H1 (cell line): Measurements from ENCODE around the gene U2SURP. TPM values are rescaled to one million over a fixed set of nuclear protein-coding genes. Genes with fewer than 3 reads are reported as not detected.

ENCODE experiments used
- CTCF ChIA-PET: fragments of 300-600 bp; sonication (Branson Sonifier 250); formaldehyde crosslinking; loops from one replicate; lab custom pipeline; 2021; ENCODE audit not compliant: partially characterized antibody; lab: Charles Lee
- POLR2A ChIA-PET: fragments of 300-600 bp; sonication (Branson Sonifier 250); formaldehyde crosslinking; loops from one replicate; lab custom pipeline; 2021; ENCODE audit warnings: inconsistent platforms; ENCODE audit not compliant: partially characterized antibody; lab: Charles Lee
- DNase-seq, 2 experiments: peaks; one replicate each; pipeline versions ENCODE4 v3.0.0 to v3.0.0-alpha.2; 2010 to 2022; ENCODE audit warnings: low spot score in 2 of 2, low read depth in 1 of 2, mixed read lengths in 1 of 2
- FAIRE-seq: peaks from 2 replicates; lab custom pipeline; 2011; peaks lifted over from hg19 to GRCh38; lab: Jason Lieb, UNC
- H2AFZ ChIP-seq: 2 replicates; pipeline ENCODE4 v1.8.1; 2012; ENCODE audit warnings: low read length, inconsistent platforms
- H2AK5ac ChIP-seq: 2 replicates; pipeline ENCODE4 v1.6.1; 2013; ENCODE audit warnings: low read depth, low read length
- H2BK120ac ChIP-seq: replicated peaks from 2 replicates; pipeline ENCODE3; 2013; ENCODE audit warnings: low read depth, low read length, inconsistent platforms
- H2BK12ac ChIP-seq: 2 replicates; pipeline ENCODE4 v1.6.1; 2013; ENCODE audit warnings: low read depth, low read length
- H2BK15ac ChIP-seq: 2 replicates; pipeline ENCODE4 v1.6.1; 2013; ENCODE audit warnings: low read length
- H2BK20ac ChIP-seq: 2 replicates; pipeline ENCODE4 v1.6.1; 2013; ENCODE audit warnings: low read length
- H2BK5ac ChIP-seq: 2 replicates; pipeline ENCODE4 v1.6.1; 2013; ENCODE audit warnings: low read depth, low read length
- H3K14ac ChIP-seq: 2 replicates; pipeline ENCODE4 v1.6.1; 2013; ENCODE audit warnings: inconsistent platforms; ENCODE audit not compliant: insufficient read length
- H3K18ac ChIP-seq: 2 replicates; pipeline ENCODE4 v1.6.1; 2013; ENCODE audit warnings: low read length; ENCODE audit errors: extremely low read depth
- H3K23ac ChIP-seq: 2 replicates; pipeline ENCODE4 v1.6.1; 2013; ENCODE audit warnings: inconsistent platforms; ENCODE audit not compliant: insufficient read length
- H3K23me2 ChIP-seq: 2 replicates; pipeline ENCODE4 v1.6.1; 2013; ENCODE audit warnings: low read depth, low read length
- H3K27ac ChIP-seq: 2 replicates; pipeline ENCODE4 v1.6.1; 2011; ENCODE audit warnings: low read depth, low read length, inconsistent platforms
- H3K27me3 ChIP-seq, 4 experiments: replicated peaks in 1 of 4; 1 replicate in 1 of 4; 2 replicates in 3 of 4; pipeline versions ENCODE4 v1.6.1 to v1.8.1; 2011 to 2013; ENCODE audit warnings: low read length in 3 of 4, mild to moderate bottlenecking in 3 of 4, inconsistent platforms in 2 of 4, mixed read lengths in 2 of 4, moderate library complexity in 1 of 4; ENCODE audit not compliant: control insufficient read depth in 3 of 4, insufficient read depth in 3 of 4; ENCODE audit errors: extremely low read depth in 1 of 4
- H3K36me3 ChIP-seq, 4 experiments: 2 replicates each; pipeline versions ENCODE4 v1.6.1 to v1.8.1; 2011 to 2013; ENCODE audit warnings: mild to moderate bottlenecking in 4 of 4, low read length in 3 of 4, moderate library complexity in 2 of 4, control low read depth in 1 of 4, inconsistent platforms in 1 of 4; ENCODE audit not compliant: insufficient read depth in 4 of 4, control insufficient read depth in 2 of 4
- H3K4ac ChIP-seq: replicated peaks from 2 replicates; pipeline ENCODE3; 2013; ENCODE audit warnings: low read length, low read depth, mixed read lengths, inconsistent platforms; ENCODE audit not compliant: insufficient read length
- H3K4me1 ChIP-seq, 4 experiments: replicated peaks in 1 of 4; 1 replicate in 1 of 4; 2 replicates in 3 of 4; pipeline versions ENCODE4 v1.6.1 to v1.8.1; 2011 to 2013; ENCODE audit warnings: low read length in 3 of 4, inconsistent platforms in 2 of 4, mixed read lengths in 1 of 4; ENCODE audit not compliant: insufficient read depth in 4 of 4, control insufficient read depth in 3 of 4
- H3K4me2 ChIP-seq, 2 experiments: 2 replicates each; pipeline versions ENCODE4 v1.6.1 to v1.8.1; 2011 to 2013; ENCODE audit warnings: low read depth in 2 of 2, low read length in 2 of 2, control low read depth in 1 of 2, inconsistent platforms in 1 of 2, mild to moderate bottlenecking in 1 of 2; ENCODE audit not compliant: insufficient read depth in 1 of 2
- H3K4me3 ChIP-seq, 4 experiments: fragments of 200-600, 300-600 bp in 1 of 4; sonication (generic), shearing (Covaris generic), sonication (Bioruptor Twin) in 1 of 4; 2 replicates each; pipeline versions ENCODE4 v1.5.1 to v1.8.1; 2011 to 2016; ENCODE audit warnings: low read length in 4 of 4, low read depth in 3 of 4, control low read depth in 2 of 4, inconsistent platforms in 2 of 4, mild to moderate bottlenecking in 2 of 4, mixed read lengths in 1 of 4, moderate library complexity in 1 of 4; ENCODE audit not compliant: insufficient read depth in 2 of 4; ENCODE audit errors: extremely low read depth in 1 of 4
- H3K56ac ChIP-seq: replicated peaks from 2 replicates; pipeline ENCODE3; 2013; ENCODE audit warnings: low read depth, mild to moderate bottlenecking, mixed read lengths, low read length, inconsistent platforms; ENCODE audit not compliant: insufficient read length
- H3K79me1 ChIP-seq: 2 replicates; pipeline ENCODE4 v1.6.1; 2013; ENCODE audit warnings: low read depth, low read length, control low read depth
- H3K79me2 ChIP-seq, 2 experiments: 2 replicates each; pipeline versions ENCODE4 v1.6.1 to v1.8.1; 2012 to 2013; ENCODE audit warnings: low read length in 2 of 2, mild to moderate bottlenecking in 2 of 2, inconsistent platforms in 1 of 2; ENCODE audit not compliant: insufficient read depth in 2 of 2, control insufficient read depth in 1 of 2
- H3K9ac ChIP-seq, 4 experiments: replicated peaks in 1 of 4; 1 replicate in 1 of 4; 2 replicates in 3 of 4; pipeline versions ENCODE4 v1.6.1 to v1.8.1; 2011 to 2013; ENCODE audit warnings: low read depth in 3 of 4, low read length in 3 of 4, control low read depth in 2 of 4, mild to moderate bottlenecking in 2 of 4, moderate library complexity in 2 of 4, inconsistent platforms in 1 of 4; ENCODE audit errors: extremely low read depth in 1 of 4
- H3K9me3 ChIP-seq, 2 experiments: 2 replicates each; pipeline versions ENCODE4 v1.6.1 to v1.8.1; 2012 to 2013; ENCODE audit warnings: mild to moderate bottlenecking in 2 of 2, moderate library complexity in 2 of 2, control low read depth in 1 of 2, inconsistent platforms in 1 of 2, low read depth in 1 of 2, low read length in 1 of 2, mixed read lengths in 1 of 2; ENCODE audit not compliant: insufficient read depth in 2 of 2
- H4K20me1 ChIP-seq, 2 experiments: replicated peaks in 1 of 2; 2 replicates each; pipeline versions ENCODE3 to v1.8.1; 2011 to 2013; ENCODE audit warnings: inconsistent platforms in 2 of 2, low read length in 2 of 2, mild to moderate bottlenecking in 1 of 2; ENCODE audit not compliant: insufficient read depth in 2 of 2, control insufficient read depth in 1 of 2
- H4K5ac ChIP-seq: 2 replicates; pipeline ENCODE4 v1.6.1; 2013; ENCODE audit warnings: low read length, low read depth, mixed read lengths, inconsistent platforms; ENCODE audit not compliant: insufficient read length
- H4K8ac ChIP-seq: 2 replicates; pipeline ENCODE4 v1.8.0; 2013; ENCODE audit warnings: mild to moderate bottlenecking, moderate library complexity, low read length, inconsistent platforms; ENCODE audit not compliant: insufficient read depth; ENCODE audit errors: extremely low read depth
- H4K91ac ChIP-seq: replicated peaks from 2 replicates; pipeline ENCODE3; 2013; ENCODE audit warnings: low read length, mixed read lengths, inconsistent platforms; ENCODE audit not compliant: insufficient read length
- PHF8 ChIP-seq: fragments of 200-600 bp; sonication (generic); conservative IDR thresholded peaks from 2 replicates; pipeline ENCODE4 v1.7.1; 2012; ENCODE audit warnings: low read depth, mild to moderate bottlenecking, inconsistent platforms, low read length, moderate library complexity
- RFX5 ChIP-seq: IDR thresholded peaks from 2 replicates; pipeline ENCODE4 v1.6.1; 2011; ENCODE audit warnings: low read depth, low read length, improper control_type of control experiment, borderline replicate concordance
- WGBS, 2 experiments: shearing (Covaris generic) in 1 of 2; methylation state at CpG; one replicate each; pipeline versions ENCODE4 v1.1.6 to v1.1.7; 2013 to 2015; ENCODE audit warnings: low lambda C conversion rate in 2 of 2, mixed read lengths in 2 of 2, inconsistent platforms in 1 of 2, low coverage in 1 of 2, missing lambda C conversion rate in 1 of 2; ENCODE audit not compliant: insufficient replicate concordance in 2 of 2, insufficient coverage in 1 of 2, insufficient read length in 1 of 2; ENCODE audit errors: extremely low coverage in 1 of 2, missing lambda C conversion rate in 1 of 2; 5-methylcytosine and 5-hydroxymethylcytosine counted together
- polyA plus RNA-seq, 7 experiments: library from polyadenylated mRNA; depleted of rRNA in 3 of 7; stranded (reverse) in 5 of 7; unstranded in 2 of 7; fragments of >200 nt in 5 of 7; fragments of 200-250 nt in 2 of 7; gene quantifications; 1 replicate in 5 of 7; 2 replicates in 1 of 7; 4 replicates in 1 of 7; pipeline versions ENCODE4 v1.2.1 to v1.2.3, GENCODE V29; 2011 to 2013; ENCODE audit warnings: missing spikeins in 2 of 7, mixed read lengths in 2 of 7
- total RNA-seq: library from RNA; stranded (reverse); fragmentation: NEBNext Ultra II Directional; extraction: Animal tissue kit (Norgen Biotek cat#: 25700); gene quantifications from 2 replicates; pipeline ENCODE4 v1.2.1, GENCODE V29; 2021

U2SURP gene
- total and polyA plus RNA-seq, 2 of the 8 experiments (the other 6 are each of a cell fraction or from before 2014, with no cell fraction given): 22.2 to 167 TPM

DNA sequence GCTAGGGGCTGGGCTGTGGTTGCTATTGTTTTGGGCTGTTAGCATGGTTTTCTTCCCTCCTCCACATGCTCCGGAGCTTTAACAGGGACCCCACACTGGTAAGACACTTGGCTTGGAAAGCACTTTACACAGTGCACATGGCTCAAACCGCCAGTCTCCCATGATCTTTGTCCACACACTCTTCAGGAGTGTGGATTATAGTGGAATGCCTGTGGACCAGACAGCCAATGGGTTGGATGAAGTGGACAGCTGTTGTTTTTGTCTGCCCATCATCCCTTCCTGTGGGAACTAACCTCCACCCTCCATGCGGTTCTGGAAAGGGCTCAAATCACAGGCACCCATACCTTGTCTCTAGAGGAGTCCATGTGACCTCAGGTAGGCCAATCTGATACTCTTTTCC is 47.9 kb upstream of the U2SURP start:
- DNase-seq (no peak), FAIRE-seq (no peak)
- Histone ChIP-seq H2BK5ac (no peak overlapping the region), H4K20me1 (no peaks in the 10 kb centered on the region), H3K23me2 (no peaks in the 10 kb centered on the region), H3K79me2 (no peaks in the 10 kb centered on the region), H3K9ac (no peak overlapping the region), H2BK15ac (no peak overlapping the region), H3K27ac (no peak overlapping the region), H3K4me3 (no peak overlapping the region), H3K18ac (no peak overlapping the region), H3K56ac (no peak overlapping the region), H3K4me2 (no peak overlapping the region), H3K27me3 (no peaks in the 10 kb centered on the region), H2AFZ (peak overlapping the region; percentile 70; the same call in 1 of the 2 replicates), H4K5ac (no peak overlapping the region), H4K91ac (no peak overlapping the region), H3K36me3 (no peaks in the 10 kb centered on the region), H3K23ac (no peak overlapping the region), H3K4me1 (no peaks in the 10 kb centered on the region), H4K8ac (no peak overlapping the region), H2AK5ac (no peak overlapping the region), H2BK120ac (no peak overlapping the region), H3K79me1 (no peaks in the 10 kb centered on the region), H2BK12ac (no peak overlapping the region; the same call in 1 of the 2 replicates), H3K14ac (no peak overlapping the region), H3K4ac (no peak overlapping the region), H3K9me3 (no peaks in the 10 kb centered on the region), H2BK20ac (no peak overlapping the region)
- POLR2A ChIA-PET: interaction anchor here (2.2 kb wide), 1 partner anchor 48 kb away, joined by 6 read pairs; the partner anchor contains the start of gene U2SURP
- CTCF ChIA-PET: interaction anchor here (0.8 to 2.4 kb wide), 10 partner anchors 11 to 247 kb away, joined by 3 to 12 read pairs (median 4); no protein-coding TSS in a partner anchor
- WGBS, 2 experiments: 86% methylated on average over 3 of the region's 3 CpGs; no CpG with 5 or more reads in 1 of the 2 experiments
- TF ChIP-seq PHF8 (no peak), RFX5 (no peak)
